HepG2 (cell line): ENCODE results near the gene MTTP. TPM values are rescaled to one million over a fixed set of nuclear protein-coding genes. Genes with fewer than 3 reads are reported as not detected.

Experiments used
- ATAC-seq: fragments of 200-7000 bp; cut with Tn5 transposase; 3 replicates; pipeline ENCODE4 v1.9.1; 2020; ENCODE audit warnings: mild to moderate bottlenecking, moderate library complexity
- BruUV-seq: library from RNA; stranded (reverse); fragments of 400-500 nt; replicated peaks from 2 replicates; lab custom pipeline; 2021; lab: Mats Ljungman, UMichigan
- CTCF ChIA-PET: fragments of 300-600 bp; formaldehyde crosslinking; extraction: SDS; loops from one replicate; lab custom pipeline; 2021; ENCODE audit warnings: low total read pairs, inconsistent platforms, low intra/inter-chr PET ratio; lab: Yijun Ruan, JAX
- POLR2A ChIA-PET: fragments of 350-600 bp; sonication (Branson Sonifier 250); formaldehyde crosslinking; loops from one replicate; lab custom pipeline; 2020; ENCODE audit warnings: antibody characterized with exemption, inconsistent platforms; lab: Yijun Ruan, JAX
- DNase-seq: peaks from one replicate; pipeline ENCODE4 v3.0.0-alpha.2; 2015; ENCODE audit warnings: low spot score
- FAIRE-seq: peaks from 3 replicates; lab custom pipeline; 2011; peaks lifted over from hg19 to GRCh38; lab: Jason Lieb, UNC
- H2AFZ ChIP-seq: one replicate; pipeline ENCODE4 v1.6.1; 2011; ENCODE audit warnings: low read length, inconsistent platforms
- H3K27ac ChIP-seq: fragments of 300-600 bp; 3 replicates; pipeline ENCODE4 v1.8.0; 2011; ENCODE audit warnings: mixed run types, mild to moderate bottlenecking, mixed read lengths, low read length, inconsistent platforms; ENCODE audit not compliant: insufficient read depth; ENCODE audit errors: extremely low read length
- H3K27me3 ChIP-seq, 2 experiments: fragments of 200-600 bp in 1 of 2; 2 replicates in 1 of 2; 3 replicates in 1 of 2; pipeline versions ENCODE4 v1.6.0 to v1.8.0; 2011; ENCODE audit warnings: low read length in 2 of 2, mild to moderate bottlenecking in 2 of 2, moderate library complexity in 2 of 2, inconsistent platforms in 1 of 2; ENCODE audit not compliant: insufficient read depth in 2 of 2, control insufficient read depth in 1 of 2
- H3K36me3 ChIP-seq, 2 experiments: fragments of 200-600 bp in 1 of 2; replicated peaks in 1 of 2; 2 replicates in 1 of 2; 3 replicates in 1 of 2; pipeline versions ENCODE4 v1.5.1 to v1.8.0; 2011; ENCODE audit warnings: low read length in 2 of 2, inconsistent platforms in 1 of 2; ENCODE audit not compliant: insufficient read depth in 2 of 2, control insufficient read depth in 1 of 2
- H3K4me1 ChIP-seq: 2 replicates; pipeline ENCODE4 v1.5.1; 2012; ENCODE audit warnings: low read length, inconsistent platforms; ENCODE audit not compliant: insufficient read depth
- H3K4me2 ChIP-seq: 2 replicates; pipeline ENCODE4 v1.6.0; 2011; ENCODE audit warnings: low read depth, low read length, inconsistent platforms
- H3K4me3 ChIP-seq, 3 experiments: fragments of 200-600 bp in 1 of 3; sonication (generic), shearing (Covaris generic) in 1 of 3; replicated peaks in 1 of 3; 2 replicates each; pipeline ENCODE4 v1.5.1; 2011 to 2016; ENCODE audit warnings: low read length in 3 of 3, inconsistent platforms in 2 of 3, low read depth in 2 of 3, mild to moderate bottlenecking in 2 of 3, control low read depth in 1 of 3, mixed read lengths in 1 of 3; ENCODE audit not compliant: insufficient read depth in 1 of 3
- H3K79me2 ChIP-seq: one replicate; pipeline ENCODE4 v1.6.1; 2011; ENCODE audit warnings: low read length, inconsistent platforms; ENCODE audit not compliant: insufficient read depth
- H3K9ac ChIP-seq: 2 replicates; pipeline ENCODE4 v1.6.0; 2011; ENCODE audit warnings: mild to moderate bottlenecking, low read depth, low read length, inconsistent platforms; ENCODE audit not compliant: insufficient read depth
- H3K9me3 ChIP-seq: 2 replicates; pipeline ENCODE4 v1.5.1; 2012; ENCODE audit warnings: mild to moderate bottlenecking, low read length
- H4K20me1 ChIP-seq: 2 replicates; pipeline ENCODE4 v1.6.0; 2011; ENCODE audit warnings: inconsistent platforms, mild to moderate bottlenecking, low read length, moderate library complexity; ENCODE audit not compliant: insufficient read depth
- HBP1 ChIP-seq: IDR thresholded peaks from 2 replicates; pipeline ENCODE4 v1.6.1; 2016; ENCODE audit warnings: low read depth, control low read depth
- KDM1A ChIP-seq: IDR thresholded peaks from 2 replicates; pipeline ENCODE4 v1.6.1; 2016; ENCODE audit warnings: missing compliant biosample characterization
- MTF1 ChIP-seq: sonication (generic); formaldehyde crosslinking; IDR thresholded peaks from 2 replicates; pipeline ENCODE4 v1.5.0; 2020; ENCODE audit warnings: missing genetic modification reagents
- REXO4 ChIP-seq: sonication (generic); formaldehyde crosslinking; IDR thresholded peaks from 2 replicates; pipeline ENCODE4 v1.8.0; 2022; ENCODE audit warnings: missing genetic modification reagents, mild to moderate bottlenecking, borderline replicate concordance
- SMARCC2 ChIP-seq: fragments of 450-650 bp; IDR thresholded peaks from 2 replicates; pipeline ENCODE4 v1.6.1; 2017; ENCODE audit warnings: antibody characterized with exemption, mild to moderate bottlenecking
- TCF7 ChIP-seq: sonication (generic); IDR thresholded peaks from 2 replicates; pipeline ENCODE4 v1.6.1; 2016; ENCODE audit warnings: antibody characterized with exemption, low read depth
- ZNF337 ChIP-seq: sonication (generic); formaldehyde crosslinking; IDR thresholded peaks from 2 replicates; pipeline ENCODE4 v1.5.1; 2020; ENCODE audit warnings: missing genetic modification reagents, low read depth, mild to moderate bottlenecking, borderline replicate concordance
- ZNF350 ChIP-seq: sonication (generic); formaldehyde crosslinking; IDR thresholded peaks from 2 replicates; pipeline ENCODE4 v1.4.0; 2020; ENCODE audit warnings: mild to moderate bottlenecking, low read depth, missing genetic modification reagents, borderline replicate concordance
- ZNF710 ChIP-seq: sonication (generic); formaldehyde crosslinking; IDR thresholded peaks from 2 replicates; pipeline ENCODE4 v1.5.0; 2020; ENCODE audit warnings: mild to moderate bottlenecking, missing genetic modification reagents, borderline replicate concordance
- ZNF747 ChIP-seq: sonication (generic); formaldehyde crosslinking; IDR thresholded peaks from 2 replicates; pipeline ENCODE4 v1.8.1; 2023; ENCODE audit warnings: missing genetic modification reagents, mild to moderate bottlenecking, borderline replicate concordance
- ZZZ3 ChIP-seq: sonication (generic); formaldehyde crosslinking; IDR thresholded peaks from 2 replicates; pipeline ENCODE4 v1.4.0; 2020; ENCODE audit warnings: missing genetic modification reagents, mild to moderate bottlenecking, borderline replicate concordance
- in situ Hi-C: cut with HindIII; loops from 2 replicates; pipeline ENCODE4 v1.10.0; 2017; ENCODE audit warnings: low pct_unique_long_range_greater_than_20kb; ENCODE audit not compliant: extremely low pct_ligation_motif_present
- intact Hi-C: fragments of 100-400 bp; cut with micrococcal nuclease; formaldehyde crosslinking; loops from one replicate; pipeline ENCODE4 v1.10.0; 2022; ENCODE audit not compliant: unreplicated experiment
- polyA plus RNA-seq, 8 experiments: library from polyadenylated mRNA; depleted of rRNA in 3 of 8; stranded (reverse) in 7 of 8; unstranded in 1 of 8; fragments of >200 nt; fragmentation: Illumina TruSeq in 4 of 8; extraction: Trizol in 4 of 8; gene quantifications; 2 replicates each; pipeline versions ENCODE4 v1.2.1 to v1.2.3, GENCODE V29; 2011 to 2016; ENCODE audit warnings: low read depth in 4 of 8, missing spikeins in 1 of 8, mixed read lengths in 1 of 8; ENCODE audit not compliant: insufficient read depth in 1 of 8
- total RNA-seq, 5 experiments: library from RNA; depleted of rRNA; stranded (reverse); fragments of >200 nt; fragmentation: Illumina TruSeq; extraction: Trizol; gene quantifications; 2 replicates each; pipeline ENCODE4 v1.2.3, GENCODE V29; 2016; ENCODE audit warnings: low read depth in 1 of 5
- TF ChIP-seq, protein P1 (sequence below): sonication (generic); formaldehyde crosslinking; IDR thresholded peaks from 2 replicates; pipeline ENCODE4 v1.8.0; 2022; ENCODE audit warnings: mild to moderate bottlenecking, missing genetic modification reagents
- TF ChIP-seq, protein P2 (sequence below): sonication (generic); formaldehyde crosslinking; IDR thresholded peaks from 2 replicates; pipeline ENCODE4 v1.4.0; 2020; ENCODE audit warnings: mild to moderate bottlenecking, missing genetic modification reagents

Gene MTTP
- total and polyA plus RNA-seq, 2 of the 13 experiments (the other 11 are each of a cell fraction or from before 2014, with no cell fraction given) = 84.7 to 102 TPM

GRCh38 chr4:99645638-99646037 is 71.0 kb downstream of the MTTP start:
- POLR2A ChIA-PET = no interaction called here

More at GRCh38 chr4:99645638-99646037, 71.0 kb downstream of the MTTP start:
- DNase-seq (no peak), FAIRE-seq (no peak), ATAC-seq (no peak)
- Histone ChIP-seq H3K9ac (no peak overlapping the region), H4K20me1 (no peaks in the 10 kb centered on the region), H3K4me1 (no peaks in the 10 kb centered on the region), H3K27ac (no peak overlapping the region), H3K4me3 (no peak overlapping the region), H3K27me3 (peaks cover 0 to 23% of the 10 kb centered on the region in 2 experiments; a peak in 4 of 5 replicates), H3K9me3 (no peaks in the 10 kb centered on the region), H3K36me3 (no peaks in the 10 kb centered on the region), H2AFZ (no peak overlapping the region), H3K79me2 (no peaks in the 10 kb centered on the region), H3K4me2 (no peak overlapping the region)
- TF ChIP-seq HBP1 (CRISPR knock-in tag) (no peak), MTF1 (no peak), REXO4 (CRISPR knock-in tag) (no peak), ZNF747 (CRISPR knock-in tag) (no peak), SMARCC2 (no peak), ZNF710 (no peak), TCF7 (no peak), ZZZ3 (CRISPR knock-in tag) (no peak), KDM1A (CRISPR knock-in tag) (no peak), ZNF337 (CRISPR knock-in tag) (no peak), ZNF350 (CRISPR knock-in tag) (no peak)
- TF ChIP-seq, protein P1, sequence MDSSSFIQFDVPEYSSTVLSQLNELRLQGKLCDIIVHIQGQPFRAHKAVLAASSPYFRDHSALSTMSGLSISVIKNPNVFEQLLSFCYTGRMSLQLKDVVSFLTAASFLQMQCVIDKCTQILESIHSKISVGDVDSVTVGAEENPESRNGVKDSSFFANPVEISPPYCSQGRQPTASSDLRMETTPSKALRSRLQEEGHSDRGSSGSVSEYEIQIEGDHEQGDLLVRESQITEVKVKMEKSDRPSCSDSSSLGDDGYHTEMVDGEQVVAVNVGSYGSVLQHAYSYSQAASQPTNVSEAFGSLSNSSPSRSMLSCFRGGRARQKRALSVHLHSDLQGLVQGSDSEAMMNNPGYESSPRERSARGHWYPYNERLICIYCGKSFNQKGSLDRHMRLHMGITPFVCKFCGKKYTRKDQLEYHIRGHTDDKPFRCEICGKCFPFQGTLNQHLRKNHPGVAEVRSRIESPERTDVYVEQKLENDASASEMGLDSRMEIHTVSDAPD (CRISPR knock-in tag) = no peak
- TF ChIP-seq, protein P2, sequence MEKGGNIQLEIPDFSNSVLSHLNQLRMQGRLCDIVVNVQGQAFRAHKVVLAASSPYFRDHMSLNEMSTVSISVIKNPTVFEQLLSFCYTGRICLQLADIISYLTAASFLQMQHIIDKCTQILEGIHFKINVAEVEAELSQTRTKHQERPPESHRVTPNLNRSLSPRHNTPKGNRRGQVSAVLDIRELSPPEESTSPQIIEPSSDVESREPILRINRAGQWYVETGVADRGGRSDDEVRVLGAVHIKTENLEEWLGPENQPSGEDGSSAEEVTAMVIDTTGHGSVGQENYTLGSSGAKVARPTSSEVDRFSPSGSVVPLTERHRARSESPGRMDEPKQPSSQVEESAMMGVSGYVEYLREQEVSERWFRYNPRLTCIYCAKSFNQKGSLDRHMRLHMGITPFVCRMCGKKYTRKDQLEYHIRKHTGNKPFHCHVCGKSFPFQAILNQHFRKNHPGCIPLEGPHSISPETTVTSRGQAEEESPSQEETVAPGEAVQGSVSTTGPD = no peak
- intact Hi-C loops (no loop called here), in situ Hi-C loops (no loop called here)
- CTCF ChIA-PET = no interaction called here
- no TSS peak for BruUV-seq
